NCI-H748 (cell line): Measurements from ENCODE around the gene MEGF11.

ENCODE experiments used
- DNase-seq: peaks from one replicate; lab custom pipeline; 2025; ENCODE audit not compliant: unreplicated experiment; lab: John Stamatoyannopoulos, UW

Gene MEGF11

GRCh38 chr15:66219339-66219738, 34.2 kb downstream of the MEGF11 start:
- DNase-seq: no peak

DNA sequence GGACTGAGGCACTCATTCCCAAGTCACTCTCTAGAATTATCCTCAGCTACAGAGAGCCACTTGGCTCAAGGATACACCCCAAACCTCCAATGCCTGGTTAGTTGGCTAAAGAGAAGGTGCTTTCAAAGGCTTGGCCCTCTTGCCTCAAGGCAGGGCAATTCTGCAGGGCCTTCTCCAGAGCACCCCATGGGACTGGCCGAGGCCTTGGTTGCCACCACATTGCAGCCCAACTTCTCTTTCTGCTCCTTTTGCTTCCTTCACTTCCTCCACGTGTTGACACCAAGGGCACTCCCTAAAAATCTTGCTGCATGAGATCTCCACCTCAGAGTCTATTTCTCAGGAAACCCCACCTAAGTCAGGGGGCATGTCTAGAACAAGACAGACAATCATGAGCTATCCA, 36.7 kb downstream of the MEGF11 start:
- DNase-seq: no peak

GRCh38 chr15:66215811-66216210, 37.7 kb downstream of the MEGF11 start:
- no peak for DNase-seq

GRCh38 chr15:66214246-66214645, 39.3 kb downstream of the MEGF11 start:
- DNase-seq: no peak

DNA sequence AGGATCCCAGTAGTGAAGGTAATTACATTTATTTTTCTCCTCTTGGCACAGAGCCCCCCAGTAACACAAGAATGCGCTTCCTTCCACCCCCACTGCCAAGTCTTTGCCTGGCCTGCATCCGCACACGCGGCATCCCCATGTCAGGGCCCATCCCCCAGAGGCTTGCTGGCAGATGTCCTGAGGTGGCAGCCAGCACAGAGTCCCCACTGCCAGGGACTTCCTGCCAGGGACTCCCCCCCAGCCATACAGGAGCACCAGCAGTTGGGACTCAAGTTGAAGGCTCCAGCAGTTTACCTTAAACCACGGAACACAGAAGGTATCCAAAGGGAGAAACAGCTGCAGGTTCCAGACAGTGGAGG, 41.0 kb downstream of the MEGF11 start:
- DNase-seq: no peak

DNA sequence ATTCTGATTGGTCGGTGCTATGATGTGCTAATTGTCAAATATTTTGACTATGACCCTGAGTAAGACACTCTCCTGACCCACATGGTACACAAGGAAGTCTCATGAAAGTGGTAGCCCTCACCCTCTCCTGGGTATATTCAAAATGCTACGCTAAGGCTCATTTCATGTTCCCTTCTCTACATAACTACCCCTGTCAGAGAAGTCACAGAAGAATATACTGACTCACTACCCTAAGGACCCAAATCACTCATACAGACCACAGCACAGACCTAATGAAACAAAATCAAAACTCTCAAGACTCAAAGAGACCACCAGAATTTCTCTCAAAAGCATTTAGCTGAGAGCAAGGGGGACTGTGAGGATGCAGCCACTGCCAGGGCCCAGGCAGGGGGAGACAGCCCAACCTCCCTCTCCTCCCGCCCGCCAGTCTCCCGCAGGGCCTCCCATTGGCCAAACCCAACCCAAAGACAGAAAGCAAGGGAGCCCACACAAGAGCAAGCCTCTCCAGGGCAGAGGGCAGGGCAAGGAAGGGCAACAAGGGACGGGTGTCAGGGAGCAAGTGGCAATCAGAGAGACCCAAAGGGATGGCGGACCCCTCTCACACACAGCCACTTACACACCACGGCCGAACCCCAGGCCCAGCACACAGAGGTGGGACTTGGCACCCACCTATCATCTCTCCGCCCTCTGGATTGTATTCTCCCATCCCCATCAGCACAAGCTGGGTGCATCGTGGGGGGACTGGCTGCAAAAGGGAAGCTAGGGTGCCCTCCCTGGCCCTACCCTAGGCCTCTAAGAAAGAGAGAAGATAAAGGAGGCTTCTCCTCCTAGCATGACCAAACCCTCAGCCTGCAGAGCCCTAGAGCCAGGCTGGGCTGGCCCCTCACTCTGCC, 41.6 kb downstream of the MEGF11 start:
- DNase-seq: no peak

GRCh38 chr15:66210684-66211083, 42.9 kb downstream of the MEGF11 start:
- no peak for DNase-seq

GRCh38 chr15:66198757-66199156, 54.8 kb downstream of the MEGF11 start:
- DNase-seq: no peak

- no peak for DNase-seq
Observed at GRCh38 chr15:66196602-66197001, 56.9 kb downstream of the MEGF11 start.

DNA sequence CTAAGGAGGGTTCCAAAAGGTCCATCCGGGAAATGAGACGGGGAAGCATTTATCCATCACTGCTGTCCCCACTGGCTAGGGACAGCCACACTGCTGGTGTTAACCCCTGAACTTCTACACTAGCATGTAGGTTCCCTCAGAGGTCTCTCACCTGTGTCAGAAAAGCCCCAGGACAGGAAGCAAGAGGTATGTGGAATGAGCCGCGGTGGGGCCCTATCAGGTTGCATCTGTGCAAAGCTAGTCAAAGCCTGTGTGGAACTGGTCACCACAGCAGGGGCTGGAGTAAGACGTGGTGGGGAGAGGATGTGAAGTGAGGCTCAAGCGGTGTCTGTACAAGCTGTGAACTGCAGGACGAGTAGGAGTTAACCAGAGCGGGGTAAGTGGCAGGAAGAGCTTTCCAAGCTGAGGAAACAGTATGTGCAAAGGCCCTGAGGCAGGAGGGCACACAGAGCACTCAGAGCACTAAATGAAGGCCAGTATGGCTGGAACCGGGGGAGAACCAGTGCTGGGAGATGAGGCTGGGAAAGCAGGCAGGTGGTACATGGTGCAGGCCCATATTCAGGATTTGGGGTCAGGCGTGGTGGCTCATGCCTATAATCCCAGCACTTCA, 57.8 kb downstream of the MEGF11 start:
- DNase-seq: no peak

DNA sequence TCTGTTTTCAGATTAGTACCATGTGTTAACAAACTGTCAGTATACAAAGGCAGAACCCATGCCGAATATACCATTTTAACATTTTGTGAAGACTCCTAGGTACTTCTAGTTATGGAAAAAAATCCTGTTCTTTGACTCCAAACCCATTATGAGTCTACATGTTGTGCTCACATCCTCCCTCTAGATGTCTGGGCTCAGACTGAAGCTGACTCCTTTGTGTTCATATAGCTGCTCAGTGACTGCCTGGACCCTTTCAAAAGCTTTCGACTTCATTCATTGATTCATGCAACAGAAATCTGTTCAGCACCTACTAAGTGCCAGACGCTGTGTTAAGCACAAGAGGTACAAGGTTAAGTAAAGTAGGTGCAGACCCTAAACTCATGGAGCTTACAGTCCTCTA, 60.5 kb downstream of the MEGF11 start:
- no peak for DNase-seq

GRCh38 chr15:66190746-66191145, 62.8 kb downstream of the MEGF11 start:
- DNase-seq: no peak

GRCh38 chr15:66189291-66189690, 64.3 kb downstream of the MEGF11 start:
- DNase-seq: no peak

DNA sequence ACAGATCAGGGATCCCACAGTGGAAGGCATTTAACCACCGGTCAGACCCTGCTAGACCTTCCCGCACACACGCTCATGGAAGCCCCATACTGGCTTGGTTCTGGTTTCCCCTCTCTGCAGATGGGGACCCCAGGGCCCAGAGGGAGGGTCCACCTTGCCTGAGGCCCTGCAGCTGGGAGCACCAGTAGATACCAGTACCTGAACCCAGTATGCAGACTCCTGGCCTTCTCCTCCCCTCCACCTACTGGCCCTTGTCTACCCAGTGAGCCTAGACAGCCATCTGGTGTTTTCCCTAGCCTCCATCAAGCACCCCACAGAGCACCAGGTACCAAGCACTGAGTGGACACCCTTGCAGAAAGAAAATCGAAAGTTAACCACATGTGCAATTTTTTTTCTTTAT, 65.1 kb downstream of the MEGF11 start:
- peak; percentile 32 for DNase-seq

DNA sequence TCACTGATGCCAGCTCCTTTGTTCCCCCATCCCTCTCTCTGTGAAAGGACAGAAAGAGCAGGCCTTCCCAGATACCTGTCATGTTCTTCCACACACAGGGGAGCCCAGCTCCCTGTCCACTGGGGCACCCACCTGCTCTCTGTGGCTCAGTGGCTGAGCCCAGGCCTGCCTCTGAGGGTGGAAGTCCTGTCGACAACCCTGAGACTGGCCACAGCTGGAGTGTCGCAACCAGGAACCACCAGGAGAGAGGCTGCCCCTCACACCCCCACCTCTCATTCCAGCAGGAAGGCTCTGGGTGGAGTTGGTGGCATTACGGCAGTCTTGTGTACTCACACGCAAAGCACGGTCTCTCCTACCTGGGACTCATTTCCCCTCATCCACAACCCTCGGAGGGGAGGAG, 66.3 kb downstream of the MEGF11 start:
- no peak for DNase-seq

DNA sequence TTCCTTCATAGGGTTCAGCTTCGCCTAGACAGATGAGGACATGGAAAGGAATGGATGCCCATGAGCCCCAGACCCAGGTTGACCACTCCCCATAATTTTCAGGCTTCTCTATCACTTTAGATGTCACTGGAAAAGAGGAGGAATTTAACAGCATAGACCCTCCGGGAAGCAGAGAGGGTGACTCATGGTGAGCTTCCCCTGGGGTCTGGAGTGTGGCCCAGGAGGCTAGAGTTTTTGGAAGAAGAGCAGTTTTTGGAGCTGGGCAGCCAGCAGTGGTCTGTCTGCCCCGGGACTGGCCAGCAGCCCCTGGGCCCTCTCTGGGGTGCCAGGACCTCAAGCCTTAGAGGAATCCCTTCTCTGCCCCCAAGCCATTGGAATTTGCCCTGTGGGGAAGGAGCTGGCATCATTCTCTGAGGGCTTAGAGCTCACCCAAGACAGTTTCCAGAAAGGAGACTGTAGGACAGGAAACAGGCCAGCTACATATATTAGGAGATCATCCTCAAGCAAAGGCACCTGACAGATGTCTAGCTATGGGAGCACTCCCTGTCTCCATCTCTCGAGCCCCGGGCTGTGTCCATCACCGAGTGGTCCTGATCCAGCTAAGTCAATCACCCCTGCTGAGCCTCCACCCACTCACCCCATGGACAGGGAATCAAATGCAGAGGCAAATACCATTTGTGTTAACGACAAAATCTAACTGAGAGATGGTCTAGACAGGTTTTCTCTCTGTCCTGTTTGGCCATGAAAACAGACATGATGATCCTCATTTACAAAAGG, 67.3 kb downstream of the MEGF11 start:
- no peak for DNase-seq

- no peak for DNase-seq
Observed at GRCh38 chr15:66184936-66185790, 68.4 kb downstream of the MEGF11 start.

DNA sequence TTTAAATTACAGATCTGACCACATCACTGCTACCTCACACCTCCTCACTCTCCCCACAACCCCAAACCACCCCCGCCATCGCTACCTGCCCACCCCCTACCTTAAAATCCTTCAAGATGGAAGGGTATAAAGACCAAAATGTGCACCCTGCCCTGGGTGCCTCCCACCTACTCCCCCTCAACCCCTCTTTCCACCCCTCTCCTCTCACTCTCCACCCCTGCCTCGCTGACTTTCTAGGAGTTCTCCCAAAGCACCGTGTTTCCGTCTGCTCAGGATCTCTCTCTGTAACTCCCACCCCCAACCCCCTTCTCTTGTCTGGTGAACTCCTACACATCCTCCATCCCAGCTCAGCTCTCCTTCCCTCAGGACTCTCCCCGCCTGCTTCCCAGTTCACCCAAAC, 69.1 kb downstream of the MEGF11 start:
- DNase-seq: no peak

DNA sequence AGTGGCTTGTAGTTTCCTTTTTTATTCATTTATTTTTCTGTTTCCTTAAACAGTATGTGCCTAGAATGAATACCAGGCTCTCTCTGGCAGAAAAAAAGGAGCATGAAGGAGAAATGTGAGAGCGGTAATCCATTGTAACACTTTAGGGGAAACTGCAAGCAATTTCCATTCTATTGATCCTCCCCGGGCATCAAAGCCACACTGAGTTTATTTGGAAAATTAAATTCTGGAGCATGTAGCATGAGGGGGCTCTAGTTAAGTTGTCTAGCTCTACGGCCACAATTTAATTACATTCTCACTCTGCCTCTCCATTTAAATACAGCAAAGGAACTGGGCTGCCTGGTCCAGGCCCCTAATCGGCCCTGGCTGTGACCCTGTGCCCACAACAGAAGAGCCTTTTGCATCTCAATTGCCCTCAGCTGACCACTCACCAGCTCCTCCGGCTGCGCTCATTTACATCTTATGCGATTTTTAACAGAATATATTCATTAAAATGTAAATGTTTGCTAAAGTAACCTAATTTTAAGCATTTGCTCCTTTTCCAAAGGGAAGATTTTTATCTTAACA, 72.9 kb downstream of the MEGF11 start:
- no peak for DNase-seq

DNA sequence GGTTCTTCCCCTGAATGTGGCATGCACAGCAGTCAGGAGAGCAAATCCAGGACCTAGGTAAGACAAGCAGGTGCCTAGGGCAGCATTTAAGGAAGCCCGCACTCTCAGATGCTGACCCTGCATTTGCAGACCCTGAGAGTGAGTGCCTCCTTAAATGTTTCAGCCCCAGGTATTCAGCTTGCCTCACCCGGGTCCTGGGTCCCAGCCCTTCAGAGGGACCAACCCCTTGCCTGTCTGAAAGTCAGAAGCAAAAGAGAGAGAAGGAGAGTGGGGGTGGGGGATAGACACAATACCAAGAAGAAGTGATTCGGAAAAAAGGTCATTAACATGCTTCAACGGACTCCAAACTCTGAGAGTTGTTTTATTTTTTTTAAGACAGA, 75.0 kb downstream of the MEGF11 start:
- no peak for DNase-seq
